ENCODE results near the gene BARX2. TPM values are rescaled to one million over a fixed set of nuclear protein-coding genes. Genes with fewer than 3 reads are reported as not detected.

BARX2 gene
- total RNA-seq, 1 experiment from 2014 or later, result not detected

GRCh38 chr11:129391821-129392220 lies 16.2 kb downstream of the BARX2 start:
- DNase-seq (ENCODE audit: low read depth), result no peak
- in situ Hi-C loops (cut with HindIII; ENCODE audit: low pct_unique_long_range_greater_than_20kb, low sequenced_read_pairs), result no loop called here

- DNase-seq (ENCODE audit: low read depth), result no peak
- in situ Hi-C loops (cut with HindIII; ENCODE audit: low pct_unique_long_range_greater_than_20kb, low sequenced_read_pairs), result no loop called here
Measured at GRCh38 chr11:129392995-129393394, 17.3 kb downstream of the BARX2 start.

GRCh38 chr11:129394709-129395108 lies 19.1 kb downstream of the BARX2 start:
- DNase-seq (ENCODE audit: low read depth), result no peak

GRCh38 chr11:129395432-129395831 lies 19.8 kb downstream of the BARX2 start:
- in situ Hi-C loops (cut with HindIII; ENCODE audit: low pct_unique_long_range_greater_than_20kb, low sequenced_read_pairs), result no loop called here
- DNase-seq (ENCODE audit: low read depth), result no peak

More at GRCh38 chr11:129394709-129395108, 19.1 kb downstream of the BARX2 start:
- in situ Hi-C loops (cut with HindIII; ENCODE audit: low pct_unique_long_range_greater_than_20kb, low sequenced_read_pairs), result no loop called here

- no peak for DNase-seq (ENCODE audit: low read depth)
- in situ Hi-C loops (cut with HindIII; ENCODE audit: low pct_unique_long_range_greater_than_20kb, low sequenced_read_pairs), result no loop called here
Measured at GRCh38 chr11:129395883-129396282, 20.2 kb downstream of the BARX2 start.

GRCh38 chr11:129396454-129396853 lies 20.8 kb downstream of the BARX2 start:
- in situ Hi-C loops (cut with HindIII; ENCODE audit: low pct_unique_long_range_greater_than_20kb, low sequenced_read_pairs), result no loop called here
- no peak for DNase-seq (ENCODE audit: low read depth)

- in situ Hi-C loops (cut with HindIII; ENCODE audit: low pct_unique_long_range_greater_than_20kb, low sequenced_read_pairs), result no loop called here
- no peak for DNase-seq (ENCODE audit: low read depth)
Measured at GRCh38 chr11:129402206-129403171, 26.8 kb downstream of the BARX2 start.

GRCh38 chr11:129404731-129405130 lies 29.1 kb downstream of the BARX2 start:
- DNase-seq (ENCODE audit: low read depth), result no peak
- in situ Hi-C loops (cut with HindIII; ENCODE audit: low pct_unique_long_range_greater_than_20kb, low sequenced_read_pairs), result no loop called here

GRCh38 chr11:129408865-129409444 lies 33.3 kb downstream of the BARX2 start:
- in situ Hi-C loops (cut with HindIII; ENCODE audit: low pct_unique_long_range_greater_than_20kb, low sequenced_read_pairs), result no loop called here
- no peak for DNase-seq (ENCODE audit: low read depth)

GRCh38 chr11:129410395-129410960 lies 34.8 kb downstream of the BARX2 start:
- DNase-seq (ENCODE audit: low read depth), result no peak

GRCh38 chr11:129412494-129412893 lies 36.8 kb downstream of the BARX2 start:
- in situ Hi-C loops (cut with HindIII; ENCODE audit: low pct_unique_long_range_greater_than_20kb, low sequenced_read_pairs), result no loop called here
- DNase-seq (ENCODE audit: low read depth), result no peak

More at GRCh38 chr11:129410395-129410960, 34.8 kb downstream of the BARX2 start:
- in situ Hi-C loops (cut with HindIII; ENCODE audit: low pct_unique_long_range_greater_than_20kb, low sequenced_read_pairs), result no loop called here

- in situ Hi-C loops (cut with HindIII; ENCODE audit: low pct_unique_long_range_greater_than_20kb, low sequenced_read_pairs), result no loop called here
- DNase-seq (ENCODE audit: low read depth), result no peak
Measured at GRCh38 chr11:129414144-129414872, 38.7 kb downstream of the BARX2 start.

- in situ Hi-C loops (cut with HindIII; ENCODE audit: low pct_unique_long_range_greater_than_20kb, low sequenced_read_pairs), result no loop called here
- no peak for DNase-seq (ENCODE audit: low read depth)
Measured at GRCh38 chr11:129416080-129416820, 40.6 kb downstream of the BARX2 start.

GRCh38 chr11:129417458-129417857 lies 41.8 kb downstream of the BARX2 start:
- DNase-seq (ENCODE audit: low read depth), result no peak
- in situ Hi-C loops (cut with HindIII; ENCODE audit: low pct_unique_long_range_greater_than_20kb, low sequenced_read_pairs), result no loop called here

- in situ Hi-C loops (cut with HindIII; ENCODE audit: low pct_unique_long_range_greater_than_20kb, low sequenced_read_pairs), result no loop called here
- DNase-seq (ENCODE audit: low read depth), result no peak
Measured at GRCh38 chr11:129418039-129418438, 42.4 kb downstream of the BARX2 start.

- DNase-seq (ENCODE audit: low read depth), result no peak
- in situ Hi-C loops (cut with HindIII; ENCODE audit: low pct_unique_long_range_greater_than_20kb, low sequenced_read_pairs), result no loop called here
Measured at GRCh38 chr11:129419386-129419785, 43.7 kb downstream of the BARX2 start.

GRCh38 chr11:129423426-129423825 lies 47.8 kb downstream of the BARX2 start:
- in situ Hi-C loops (cut with HindIII; ENCODE audit: low pct_unique_long_range_greater_than_20kb, low sequenced_read_pairs), result no loop called here
- DNase-seq (ENCODE audit: low read depth), result no peak

GRCh38 chr11:129425214-129425613 lies 49.6 kb downstream of the BARX2 start:
- no peak for DNase-seq (ENCODE audit: low read depth)
- in situ Hi-C loops (cut with HindIII; ENCODE audit: low pct_unique_long_range_greater_than_20kb, low sequenced_read_pairs), result no loop called here

All from Caki2 (cell line).